ENCODE measurements around the gene E4F1.

The E4F1 gene

GRCh38 chr16:2230376-2230775 is 7.0 kb downstream of the E4F1 start:
- no peak for TF ChIP-seq MYC (IDR thresholded peaks at IDR 0.05; ENCODE audit: low read depth, low read length)
- TF ChIP-seq POLR2A (IDR thresholded peaks at IDR 0.05; ENCODE audit: extremely low read depth, insufficient read length), result no peak
- TF ChIP-seq, protein P1, sequence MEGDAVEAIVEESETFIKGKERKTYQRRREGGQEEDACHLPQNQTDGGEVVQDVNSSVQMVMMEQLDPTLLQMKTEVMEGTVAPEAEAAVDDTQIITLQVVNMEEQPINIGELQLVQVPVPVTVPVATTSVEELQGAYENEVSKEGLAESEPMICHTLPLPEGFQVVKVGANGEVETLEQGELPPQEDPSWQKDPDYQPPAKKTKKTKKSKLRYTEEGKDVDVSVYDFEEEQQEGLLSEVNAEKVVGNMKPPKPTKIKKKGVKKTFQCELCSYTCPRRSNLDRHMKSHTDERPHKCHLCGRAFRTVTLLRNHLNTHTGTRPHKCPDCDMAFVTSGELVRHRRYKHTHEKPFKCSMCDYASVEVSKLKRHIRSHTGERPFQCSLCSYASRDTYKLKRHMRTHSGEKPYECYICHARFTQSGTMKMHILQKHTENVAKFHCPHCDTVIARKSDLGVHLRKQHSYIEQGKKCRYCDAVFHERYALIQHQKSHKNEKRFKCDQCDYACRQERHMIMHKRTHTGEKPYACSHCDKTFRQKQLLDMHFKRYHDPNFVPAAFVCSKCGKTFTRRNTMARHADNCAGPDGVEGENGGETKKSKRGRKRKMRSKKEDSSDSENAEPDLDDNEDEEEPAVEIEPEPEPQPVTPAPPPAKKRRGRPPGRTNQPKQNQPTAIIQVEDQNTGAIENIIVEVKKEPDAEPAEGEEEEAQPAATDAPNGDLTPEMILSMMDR (IDR thresholded peaks at IDR 0.05; ENCODE audit: low read depth, low read length), result no peak
- TF ChIP-seq, protein P2, sequence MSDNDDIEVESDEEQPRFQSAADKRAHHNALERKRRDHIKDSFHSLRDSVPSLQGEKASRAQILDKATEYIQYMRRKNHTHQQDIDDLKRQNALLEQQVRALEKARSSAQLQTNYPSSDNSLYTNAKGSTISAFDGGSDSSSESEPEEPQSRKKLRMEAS (IDR thresholded peaks at IDR 0.05; ENCODE audit: low read depth, low read length), result no peak
- no peak for DNase-seq (ENCODE audit: low read depth)
- H3K4me3 ChIP-seq (ENCODE audit: low read depth, low read length), result no peak overlapping the region

DNA sequence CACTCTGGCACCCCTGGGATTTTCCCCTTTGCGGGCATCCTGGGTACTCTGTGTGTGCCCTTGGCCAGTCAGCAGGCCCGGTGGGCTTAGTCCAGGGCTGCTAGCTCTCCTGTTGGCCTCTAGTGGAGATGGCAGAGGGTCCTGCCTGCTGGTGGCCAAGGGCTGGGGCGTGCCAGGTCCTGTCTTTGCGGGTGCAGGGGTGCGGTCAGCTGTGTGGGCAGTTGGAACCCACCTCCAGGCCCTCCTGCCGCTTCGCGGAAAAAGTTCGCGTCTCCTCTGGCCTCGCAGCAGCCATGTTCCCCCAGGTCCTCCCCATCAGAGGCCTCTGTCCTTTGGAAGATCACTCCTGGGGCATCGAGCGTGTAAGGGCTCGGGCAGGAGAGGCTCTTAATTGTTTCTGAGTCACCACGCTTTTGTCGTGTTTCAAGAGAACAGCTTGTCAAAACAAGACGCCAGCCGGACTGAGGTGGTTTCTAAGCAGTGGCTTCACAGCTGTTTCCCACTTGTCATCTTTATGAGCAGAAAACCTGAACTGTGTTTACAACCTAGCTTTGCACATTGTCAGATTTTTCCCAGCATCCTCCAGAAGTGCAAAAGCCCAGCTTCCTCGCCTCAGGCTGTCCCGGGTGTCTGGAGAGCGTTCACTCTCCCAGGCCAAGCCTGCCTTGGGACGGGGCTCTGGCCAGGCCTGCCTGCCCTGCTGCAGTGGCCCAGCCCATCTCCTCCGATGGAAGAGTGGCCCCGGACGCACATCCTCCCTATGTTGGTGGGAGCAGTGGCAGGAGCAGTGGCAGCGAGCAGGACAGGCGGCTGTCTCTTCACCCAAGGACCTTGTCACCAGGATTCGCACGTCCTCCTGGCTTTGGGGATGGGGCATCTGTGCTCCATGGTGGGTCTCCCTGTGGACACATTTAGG is 7.9 kb downstream of the E4F1 start:
- TF ChIP-seq MYC (IDR thresholded peaks at IDR 0.05; ENCODE audit: low read depth, low read length) (no peak), POLR2A (IDR thresholded peaks at IDR 0.05; ENCODE audit: extremely low read depth, insufficient read length) (no peak)
- TF ChIP-seq, protein P2 (IDR thresholded peaks at IDR 0.05; ENCODE audit: low read depth, low read length), result no peak
- TF ChIP-seq, protein P1 (IDR thresholded peaks at IDR 0.05; ENCODE audit: low read depth, low read length), result no peak
- H3K4me3 ChIP-seq (ENCODE audit: low read depth, low read length), result no peak overlapping the region
- DNase-seq (ENCODE audit: low read depth), result no peak

- no peak for DNase-seq (ENCODE audit: low read depth)
- H3K4me3 ChIP-seq (ENCODE audit: low read depth, low read length), result no peak overlapping the region
- TF ChIP-seq POLR2A (IDR thresholded peaks at IDR 0.05; ENCODE audit: extremely low read depth, insufficient read length) (no peak), MYC (IDR thresholded peaks at IDR 0.05; ENCODE audit: low read depth, low read length) (no peak)
- TF ChIP-seq, protein P1 (IDR thresholded peaks at IDR 0.05; ENCODE audit: low read depth, low read length), result no peak
- TF ChIP-seq, protein P2 (IDR thresholded peaks at IDR 0.05; ENCODE audit: low read depth, low read length), result no peak
Measured at GRCh38 chr16:2232094-2232990, 9.0 kb downstream of the E4F1 start.

GRCh38 chr16:2233046-2233775 is 9.8 kb downstream of the E4F1 start:
- DNase-seq (ENCODE audit: low read depth), result no peak
- TF ChIP-seq POLR2A (IDR thresholded peaks at IDR 0.05; ENCODE audit: extremely low read depth, insufficient read length) (no peak), MYC (IDR thresholded peaks at IDR 0.05; ENCODE audit: low read depth, low read length) (no peak)
- TF ChIP-seq, protein P1 (IDR thresholded peaks at IDR 0.05; ENCODE audit: low read depth, low read length), result no peak
- TF ChIP-seq, protein P2 (IDR thresholded peaks at IDR 0.05; ENCODE audit: low read depth, low read length), result no peak

More at GRCh38 chr16:2233046-2233775, 9.8 kb downstream of the E4F1 start:
- H3K4me3 ChIP-seq (ENCODE audit: low read depth, low read length), result no peak overlapping the region

Measured in NB4 (cell line).